NCI-H2227 treated with DMSO at 0.1 percent for 48 hours (cell line): ENCODE measurements around the gene SCT.

Experiments used
- DNase-seq: peaks from one replicate; lab custom pipeline; 2025; lab: John Stamatoyannopoulos, UW

SCT gene

GRCh38 chr11:621838-622237 is 5.1 kb downstream of the SCT start:
- DNase-seq: no peak

GRCh38 chr11:620935-621814 is 5.8 kb downstream of the SCT start:
- DNase-seq: no peak

- DNase-seq: no peak
Measured at GRCh38 chr11:620201-620600, 6.8 kb downstream of the SCT start.

- no peak for DNase-seq
Measured at GRCh38 chr11:619628-620050, 7.3 kb downstream of the SCT start.

GRCh38 chr11:618856-619627 is 7.9 kb downstream of the SCT start:
- DNase-seq: no peak

- no peak for DNase-seq
Measured at GRCh38 chr11:617912-618682, 8.9 kb downstream of the SCT start.

- DNase-seq: no peak
Measured at GRCh38 chr11:617199-617911, 9.6 kb downstream of the SCT start.

- DNase-seq: no peak
Measured at GRCh38 chr11:616320-617198, 10.4 kb downstream of the SCT start.

- peak; percentile 70 for DNase-seq
Measured at GRCh38 chr11:615504-616319, 11.3 kb downstream of the SCT start, which contains the start of gene IRF7. Gene IRF7 (minus strand): TSS chr11:615950. CDS start chr11:615364, 586 bp downstream.

- DNase-seq: no peak
Measured at GRCh38 chr11:614623-615503, 12.1 kb downstream of the SCT start.

- no peak for DNase-seq
Measured at GRCh38 chr11:614021-614622, 12.9 kb downstream of the SCT start.

GRCh38 chr11:613369-613968 is 13.5 kb downstream of the SCT start:
- DNase-seq: no peak

GRCh38 chr11:612961-613300 is 14.1 kb downstream of the SCT start:
- DNase-seq: no peak

- DNase-seq: no peak
Measured at GRCh38 chr11:612201-612960, 14.6 kb downstream of the SCT start.

GRCh38 chr11:611001-611996 is 15.7 kb downstream of the SCT start:
- DNase-seq: no peak
